GM18498 (cell line): ENCODE results near the gene COTL1.

Source experiments
- ATAC-seq: cut with Tn5 transposase; IDR thresholded peaks from one replicate; pipeline ENCODE4 v1.9.1; 2021; ENCODE audit warnings: mild to moderate bottlenecking, moderate library complexity; ENCODE audit not compliant: unreplicated experiment

The COTL1 gene

DNA sequence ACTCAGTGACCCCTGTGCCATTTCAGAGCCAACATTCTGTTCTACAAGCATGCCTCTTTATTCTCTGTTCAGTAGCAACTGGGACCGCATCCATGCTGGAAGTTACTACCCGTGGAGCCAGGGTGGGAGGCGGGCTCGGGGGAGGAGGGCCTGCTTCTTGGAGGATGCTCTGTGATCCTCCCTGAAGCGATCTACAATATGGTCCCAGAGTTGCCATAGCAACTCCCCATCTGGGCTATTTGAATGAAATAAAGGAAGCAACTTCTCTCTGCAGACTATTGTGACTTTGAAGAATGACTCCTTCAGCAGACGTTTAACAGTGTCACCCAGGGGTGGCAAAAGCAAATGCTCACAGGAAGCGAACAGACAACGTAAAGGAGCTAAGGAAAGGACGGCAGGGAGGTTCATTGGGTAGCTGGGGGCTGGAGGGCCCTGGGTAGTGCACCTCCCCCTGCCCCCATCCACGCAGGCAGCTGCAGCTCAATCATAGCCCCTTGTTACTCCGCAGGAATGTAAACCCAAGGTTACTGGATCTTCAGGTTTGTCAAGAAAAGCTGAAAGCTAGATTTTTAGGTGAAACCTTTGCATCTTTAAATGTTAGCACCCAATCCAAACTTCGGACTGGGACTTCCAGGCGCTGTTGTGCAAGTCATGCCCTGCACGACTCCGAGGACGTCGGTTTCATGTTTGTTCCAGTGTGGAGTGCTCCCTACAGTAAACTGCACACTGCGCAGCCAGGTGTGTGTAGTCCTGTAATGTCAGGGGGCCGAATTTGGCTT is 62.3 kb downstream of the COTL1 start:
- ATAC-seq: no peak

DNA sequence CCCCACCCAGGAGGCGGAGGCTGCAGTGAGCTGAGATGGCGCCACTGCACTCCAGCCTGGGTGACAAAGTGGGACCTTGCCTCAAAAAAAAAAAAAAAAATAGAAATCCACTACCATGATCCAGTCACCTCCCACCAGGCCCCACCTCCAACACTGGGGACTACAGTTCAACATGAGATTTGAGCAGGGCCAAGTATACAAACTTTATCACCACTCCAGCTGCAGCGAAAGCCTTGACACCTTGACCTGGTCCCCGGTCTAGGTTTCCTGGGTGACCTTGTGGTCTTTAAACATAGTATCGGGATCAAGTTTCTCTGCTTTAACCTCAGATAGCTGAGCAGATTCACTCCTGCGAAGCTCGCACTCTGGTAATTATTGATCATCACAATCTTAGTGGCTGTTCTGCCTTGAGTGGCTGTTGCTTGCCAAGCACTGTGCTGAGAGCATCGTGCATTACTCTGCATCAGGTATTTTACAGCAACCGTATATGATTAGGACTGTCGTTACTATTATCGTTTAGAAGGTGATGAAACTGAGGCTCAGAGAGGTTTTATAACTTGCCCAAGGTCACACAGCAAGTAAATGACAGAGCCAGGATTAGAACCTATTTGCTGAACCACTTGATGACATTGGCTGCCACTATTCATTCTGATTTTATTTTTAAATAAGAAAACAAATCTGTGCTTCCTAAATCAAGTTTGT is 63.1 kb downstream of the COTL1 start:
- no peak for ATAC-seq

DNA sequence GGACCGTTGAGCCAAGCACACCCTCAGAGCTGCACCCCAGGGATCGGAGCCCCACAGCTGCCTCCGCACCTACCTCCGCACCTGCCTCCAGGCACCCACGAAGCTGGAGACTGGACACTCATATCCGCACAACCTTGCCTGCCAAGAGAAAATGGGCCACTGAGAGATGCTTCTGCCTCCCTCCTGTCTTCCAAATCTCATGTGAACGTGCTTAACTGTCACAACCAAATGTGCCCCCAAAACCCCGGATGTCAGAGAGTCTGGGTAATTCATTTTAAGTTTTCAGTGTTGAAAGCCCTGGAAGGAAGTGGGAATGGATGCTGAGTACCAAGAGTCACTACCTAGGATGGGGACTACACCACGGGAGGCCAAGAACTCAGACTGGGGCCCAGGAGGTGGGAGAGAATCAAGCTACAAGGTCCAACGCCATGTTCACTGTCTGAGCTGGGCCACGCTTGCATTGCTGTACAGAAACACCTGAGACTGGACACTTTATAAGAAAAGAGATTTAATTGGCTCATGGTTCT is 63.9 kb downstream of the COTL1 start:
- ATAC-seq: no peak

DNA sequence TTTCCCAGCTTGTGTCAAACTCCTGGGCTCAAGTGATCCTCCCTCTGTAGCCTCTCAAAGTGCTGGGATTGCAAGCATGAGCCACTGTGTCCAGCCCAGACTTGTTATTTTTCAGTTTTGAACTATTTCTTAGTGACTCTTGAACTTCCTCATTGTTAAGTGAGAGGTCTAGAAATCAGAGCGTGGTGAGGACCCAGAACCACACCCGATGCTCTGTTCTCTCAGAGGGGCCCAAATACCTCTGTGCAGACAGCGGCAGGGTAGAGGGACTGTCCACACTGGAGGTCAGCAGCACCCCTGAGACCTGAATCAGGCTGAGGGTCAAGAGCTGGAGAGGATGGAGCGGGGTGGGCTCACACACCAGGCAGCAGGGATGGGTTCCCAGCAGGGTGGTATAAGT is 65.7 kb downstream of the COTL1 start:
- ATAC-seq: no peak

- ATAC-seq: no peak
These were observed 67.8 kb downstream of the COTL1 start for GRCh38 chr16:84550096-84550495.

GRCh38 chr16:84548971-84549844 is 68.7 kb downstream of the COTL1 start:
- no peak for ATAC-seq

DNA sequence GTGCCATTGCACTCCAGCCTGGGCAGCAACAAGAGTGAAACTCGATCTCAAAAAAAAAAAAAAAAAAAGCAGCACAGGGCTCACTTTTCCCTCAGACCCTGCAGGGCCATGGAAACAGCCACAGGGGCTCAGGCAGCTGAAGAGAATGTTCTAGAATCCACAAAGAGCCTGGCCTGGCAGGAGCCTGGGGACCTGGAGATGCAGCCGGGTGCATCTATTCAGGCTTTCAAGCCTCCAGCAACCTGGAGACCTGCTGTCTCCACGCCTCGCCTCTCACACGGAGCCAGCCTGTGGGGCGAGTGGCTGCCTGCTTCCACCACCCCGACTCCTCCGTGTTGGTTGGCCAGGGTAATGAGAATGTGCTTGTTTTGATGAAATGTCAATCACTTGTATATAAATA is 69.4 kb downstream of the COTL1 start:
- no peak for ATAC-seq

DNA sequence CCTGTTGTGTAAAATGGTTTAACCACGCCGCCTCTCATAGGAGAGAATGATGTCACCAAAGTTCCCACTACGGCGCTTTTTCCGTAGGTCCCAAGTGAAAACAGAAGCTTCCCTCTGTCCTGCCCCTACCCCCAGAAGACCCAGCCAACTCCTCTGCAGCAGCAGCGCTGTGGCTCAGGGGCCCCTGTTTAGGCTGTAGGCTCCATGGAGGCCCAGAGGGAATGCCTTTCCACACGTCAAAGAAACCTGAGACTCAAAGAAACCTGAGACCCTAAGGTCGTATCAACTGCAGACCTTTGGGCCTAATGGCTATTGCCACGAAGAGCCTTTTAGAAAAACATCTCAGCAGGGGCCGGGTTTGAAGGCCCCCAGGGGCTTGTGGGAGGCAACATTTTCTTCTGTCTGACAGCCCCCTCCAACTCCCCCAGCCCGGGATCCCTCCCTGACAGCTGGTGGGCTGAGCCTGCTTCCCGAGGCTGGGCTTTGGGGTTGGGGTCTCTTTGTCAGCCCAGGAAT is 70.3 kb downstream of the COTL1 start:
- ATAC-seq: no peak

DNA sequence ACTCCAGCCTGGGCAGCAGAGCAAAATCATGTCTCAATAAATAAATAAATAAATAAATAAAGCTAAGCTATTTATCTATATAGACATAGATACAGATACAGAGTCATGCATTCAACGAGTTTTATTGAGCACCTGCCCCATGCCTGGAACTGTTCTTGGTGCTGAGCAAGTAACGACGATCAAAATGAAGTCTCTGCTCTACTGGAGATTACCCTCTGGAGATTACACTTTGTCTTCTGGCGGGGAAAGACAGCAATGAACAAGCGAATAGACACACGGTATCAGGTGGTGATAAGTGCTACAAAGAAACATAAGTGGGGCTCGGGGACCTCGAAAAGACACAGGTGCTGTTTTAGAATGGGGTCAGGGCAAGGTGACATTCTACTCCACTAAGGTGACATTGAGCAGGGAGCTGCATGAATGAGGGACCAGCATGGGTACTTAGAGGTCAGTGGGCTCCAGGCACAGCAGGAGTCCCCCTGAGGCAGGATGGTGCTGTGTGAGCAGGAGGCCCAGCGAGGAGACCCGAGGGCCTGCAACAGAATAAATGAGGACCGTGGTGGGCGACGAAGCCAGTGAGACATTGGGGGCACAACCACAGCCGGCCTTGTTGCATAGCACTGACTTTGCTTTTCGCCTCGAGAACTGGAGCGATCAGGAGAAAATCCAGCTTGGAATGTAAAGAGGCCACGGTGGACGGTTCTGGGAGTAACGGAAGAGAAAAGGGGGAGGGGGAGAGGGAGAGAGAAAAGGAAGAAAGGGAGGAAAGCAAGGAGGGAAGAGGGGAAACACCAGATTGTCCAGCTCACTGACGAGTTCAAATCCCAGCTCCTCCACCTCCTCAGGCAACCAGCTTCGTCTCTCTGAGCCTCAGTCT is 71.0 kb downstream of the COTL1 start:
- ATAC-seq: no peak

GRCh38 chr16:84545114-84545737 is 72.7 kb downstream of the COTL1 start:
- no peak for ATAC-seq

DNA sequence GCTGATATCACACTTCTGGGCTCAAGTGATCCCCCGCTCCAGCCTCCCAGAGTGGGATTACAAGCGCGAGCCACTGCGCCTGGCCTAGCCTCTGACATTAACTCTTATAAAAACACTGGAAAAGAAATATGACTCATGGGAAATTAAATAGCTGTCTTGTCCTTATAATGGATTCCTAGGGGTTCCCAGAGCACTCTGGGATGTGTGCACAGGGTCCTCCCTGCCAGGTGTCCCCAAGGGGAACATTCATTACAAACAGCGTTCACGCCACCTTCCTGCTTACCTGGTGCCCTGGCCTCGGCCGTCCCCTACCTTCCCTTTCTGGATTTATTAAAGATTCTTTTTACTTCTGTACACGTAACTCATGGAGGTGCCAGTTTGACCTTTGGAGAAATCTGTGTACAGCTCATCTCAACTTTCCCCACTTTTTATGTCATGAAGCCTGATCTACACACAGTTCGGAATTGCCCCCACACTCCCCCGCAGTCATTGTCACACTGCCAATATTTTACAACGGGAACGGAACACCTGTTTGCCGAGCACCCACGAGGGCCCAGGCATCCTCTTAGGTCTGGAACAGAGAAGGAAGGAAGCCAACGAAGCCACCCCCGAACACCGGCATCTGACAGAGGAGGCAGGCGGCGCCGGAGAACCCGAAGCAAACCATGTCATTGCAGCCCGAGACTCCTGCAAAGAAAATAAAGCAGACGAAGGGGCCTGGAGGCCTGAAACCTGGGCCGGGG is 73.7 kb downstream of the COTL1 start:
- ATAC-seq: no peak

GRCh38 chr16:84543253-84543652 is 74.6 kb downstream of the COTL1 start:
- ATAC-seq: no peak

- ATAC-seq: no peak
These were observed 75.7 kb downstream of the COTL1 start for GRCh38 chr16:84541999-84542817.

DNA sequence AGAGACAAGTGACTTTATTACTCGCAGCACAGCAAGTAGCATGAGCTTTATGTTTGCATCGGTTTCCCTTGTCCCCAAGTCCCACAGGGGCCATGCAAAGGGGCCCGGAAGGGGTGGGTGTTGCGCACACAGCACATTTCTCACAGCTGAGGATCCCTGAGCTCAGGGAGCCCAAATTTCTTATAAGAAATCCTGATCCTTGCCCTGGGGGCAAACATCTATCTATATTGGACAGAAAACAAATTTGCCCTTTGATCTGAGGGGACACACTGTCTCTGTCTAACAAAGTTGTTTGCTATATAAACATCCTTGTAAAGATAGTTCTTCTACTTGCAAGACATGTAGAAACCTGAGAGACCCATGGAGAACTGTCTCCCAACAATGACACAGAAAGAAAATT is 77.7 kb downstream of the COTL1 start:
- ATAC-seq: no peak

GRCh38 chr16:84538222-84538840 is 79.5 kb downstream of the COTL1 start:
- no peak for ATAC-seq

DNA sequence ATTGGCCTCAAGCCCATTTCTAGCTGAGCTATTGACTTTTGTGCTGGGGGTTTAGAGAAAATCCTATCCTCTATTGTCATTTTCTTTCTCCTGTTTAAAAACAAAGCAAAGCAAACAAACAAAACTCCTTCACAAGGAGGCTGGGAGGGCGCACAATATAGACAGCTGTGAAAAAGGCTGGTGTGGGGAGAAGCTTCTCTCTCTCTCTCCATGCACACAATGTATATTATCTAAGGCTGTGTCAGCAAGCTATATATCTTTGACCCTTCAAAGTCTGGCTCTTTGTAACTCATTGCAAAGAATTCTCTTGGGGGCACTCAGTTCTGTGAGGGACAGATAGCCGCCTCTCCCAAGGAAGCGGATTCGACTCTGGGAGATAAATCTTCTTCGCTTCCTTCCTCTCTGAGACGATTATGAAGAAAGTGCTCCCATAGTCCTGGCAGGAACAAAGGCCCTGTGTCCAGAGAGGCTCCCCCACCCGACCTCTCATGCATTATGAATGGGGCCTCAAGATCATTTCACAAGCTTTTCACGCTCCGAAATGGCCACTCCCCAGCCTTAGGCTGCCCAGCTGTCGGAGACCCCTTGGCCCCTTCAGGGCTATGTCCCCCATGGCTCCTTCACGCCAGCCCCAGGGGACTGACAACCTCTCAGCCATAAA is 80.3 kb downstream of the COTL1 start:
- ATAC-seq: no peak

DNA sequence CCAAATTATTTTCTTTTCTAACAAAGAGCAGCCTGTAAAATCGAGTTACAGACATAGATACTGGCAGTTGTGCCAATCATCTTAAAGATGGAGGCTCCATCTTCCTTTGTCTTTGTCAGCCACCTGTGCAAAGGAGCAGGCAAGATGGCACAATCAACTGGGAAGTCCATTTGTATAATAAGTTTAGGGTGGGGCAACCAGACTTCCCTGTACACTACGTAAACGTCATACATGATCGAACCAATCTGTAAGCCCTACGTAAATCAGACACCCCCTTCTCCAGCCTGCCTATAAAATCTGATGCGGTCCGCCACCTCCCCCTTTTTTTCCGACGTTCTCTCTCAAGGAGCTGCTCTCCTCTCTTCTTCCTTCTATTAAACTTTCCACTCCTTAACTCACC is 82.0 kb downstream of the COTL1 start:
- no peak for ATAC-seq
